Neural progenitor cell (in vitro differentiated cells): ENCODE data around the gene NRK. TPM values are rescaled to one million over a fixed set of nuclear protein-coding genes. Genes with fewer than 3 reads are reported as not detected.

Source experiments
- DNase-seq: peaks from one replicate; pipeline ENCODE4 v3.0.0-alpha.2; 2016; ENCODE audit warnings: low spot score
- H2AFZ ChIP-seq: fragments of 200-600 bp; sonication (generic); replicated peaks from 2 replicates; pipeline ENCODE4 v1.6.1; 2016; ENCODE audit warnings: antibody characterized with exemption
- H3F3A ChIP-seq: fragments of 200-600 bp; sonication (generic); 2 replicates; pipeline ENCODE4 v1.6.1; 2016; ENCODE audit warnings: antibody characterized with exemption, low read depth
- H3K27ac ChIP-seq: fragments of 200-600 bp; sonication (generic); 2 replicates; pipeline ENCODE4 v1.5.1; 2016; ENCODE audit warnings: mild to moderate bottlenecking
- H3K27me3 ChIP-seq: fragments of 200-600 bp; sonication (generic); 2 replicates; pipeline ENCODE4 v1.6.1; 2016; ENCODE audit warnings: mild to moderate bottlenecking, moderate library complexity
- H3K36me3 ChIP-seq: fragments of 200-600 bp; sonication (generic); 2 replicates; pipeline ENCODE4 v1.5.1; 2016
- H3K4me1 ChIP-seq: fragments of 200-600 bp; sonication (generic); 2 replicates; pipeline ENCODE4 v1.6.1; 2016; ENCODE audit warnings: mixed run types
- H3K4me2 ChIP-seq: fragments of 200-600 bp; sonication (generic); 2 replicates; pipeline ENCODE4 v1.6.1; 2016
- H3K4me3 ChIP-seq: fragments of 200-600 bp; sonication (generic); 2 replicates; pipeline ENCODE4 v1.5.1; 2016
- H3K79me2 ChIP-seq: fragments of 200-600 bp; sonication (generic); 2 replicates; pipeline ENCODE4 v1.6.1; 2016; ENCODE audit warnings: low read depth
- H3K9ac ChIP-seq: fragments of 200-600 bp; sonication (generic); 2 replicates; pipeline ENCODE4 v1.6.1; 2016
- H3K9me3 ChIP-seq: fragments of 200-600 bp; sonication (generic); 2 replicates; pipeline ENCODE4 v1.5.1; 2016; ENCODE audit warnings: low read depth
- H4K20me1 ChIP-seq: fragments of 200-600 bp; sonication (generic); 2 replicates; pipeline ENCODE4 v1.6.1; 2016; ENCODE audit warnings: low read depth
- H3K27ac Mint-ChIP-seq: 3 replicates; pipeline ENCODE4 v1.8.0; 2021; ENCODE audit warnings: mixed read lengths
- H3K27me3 Mint-ChIP-seq: 2 replicates; pipeline ENCODE4 v1.8.0; 2022; ENCODE audit warnings: low read depth, mild to moderate bottlenecking, inconsistent platforms, moderate library complexity, mixed read lengths; ENCODE audit not compliant: insufficient read depth
- H3K36me3 Mint-ChIP-seq: 3 replicates; pipeline ENCODE4 v1.8.0; 2021; ENCODE audit warnings: mixed read lengths
- H3K4me1 Mint-ChIP-seq: 3 replicates; pipeline ENCODE4 v1.8.0; 2021; ENCODE audit warnings: mixed read lengths
- H3K4me3 Mint-ChIP-seq: 3 replicates; pipeline ENCODE4 v1.8.0; 2021; ENCODE audit warnings: mild to moderate bottlenecking, moderate library complexity, mixed read lengths
- H3K9me3 Mint-ChIP-seq: 3 replicates; pipeline ENCODE4 v1.8.0; 2020; ENCODE audit warnings: mixed read lengths
- EZH2 ChIP-seq: fragments of 200-600 bp; sonication (generic); IDR thresholded peaks from 2 replicates; pipeline ENCODE4 v1.6.1; 2017; ENCODE audit warnings: antibody characterized with exemption, mild to moderate bottlenecking, moderate library complexity
- EZH2phosphoT487 ChIP-seq: fragments of 200-600 bp; sonication (generic); IDR thresholded peaks from 2 replicates; pipeline ENCODE4 v1.6.1; 2017; ENCODE audit warnings: antibody characterized with exemption
- total RNA-seq: library from RNA; depleted of rRNA; stranded (reverse); fragments of >200 nt; gene quantifications from 2 replicates; pipeline ENCODE4 v1.2.3, GENCODE V29; 2015; ENCODE audit warnings: low replicate concordance
- TF ChIP-seq, protein P1 (sequence below): fragments of 200-600 bp; sonication (generic); IDR thresholded peaks from 2 replicates; pipeline ENCODE4 v1.5.1; 2017; ENCODE audit warnings: antibody characterized with exemption, mild to moderate bottlenecking

The NRK gene, protein sequence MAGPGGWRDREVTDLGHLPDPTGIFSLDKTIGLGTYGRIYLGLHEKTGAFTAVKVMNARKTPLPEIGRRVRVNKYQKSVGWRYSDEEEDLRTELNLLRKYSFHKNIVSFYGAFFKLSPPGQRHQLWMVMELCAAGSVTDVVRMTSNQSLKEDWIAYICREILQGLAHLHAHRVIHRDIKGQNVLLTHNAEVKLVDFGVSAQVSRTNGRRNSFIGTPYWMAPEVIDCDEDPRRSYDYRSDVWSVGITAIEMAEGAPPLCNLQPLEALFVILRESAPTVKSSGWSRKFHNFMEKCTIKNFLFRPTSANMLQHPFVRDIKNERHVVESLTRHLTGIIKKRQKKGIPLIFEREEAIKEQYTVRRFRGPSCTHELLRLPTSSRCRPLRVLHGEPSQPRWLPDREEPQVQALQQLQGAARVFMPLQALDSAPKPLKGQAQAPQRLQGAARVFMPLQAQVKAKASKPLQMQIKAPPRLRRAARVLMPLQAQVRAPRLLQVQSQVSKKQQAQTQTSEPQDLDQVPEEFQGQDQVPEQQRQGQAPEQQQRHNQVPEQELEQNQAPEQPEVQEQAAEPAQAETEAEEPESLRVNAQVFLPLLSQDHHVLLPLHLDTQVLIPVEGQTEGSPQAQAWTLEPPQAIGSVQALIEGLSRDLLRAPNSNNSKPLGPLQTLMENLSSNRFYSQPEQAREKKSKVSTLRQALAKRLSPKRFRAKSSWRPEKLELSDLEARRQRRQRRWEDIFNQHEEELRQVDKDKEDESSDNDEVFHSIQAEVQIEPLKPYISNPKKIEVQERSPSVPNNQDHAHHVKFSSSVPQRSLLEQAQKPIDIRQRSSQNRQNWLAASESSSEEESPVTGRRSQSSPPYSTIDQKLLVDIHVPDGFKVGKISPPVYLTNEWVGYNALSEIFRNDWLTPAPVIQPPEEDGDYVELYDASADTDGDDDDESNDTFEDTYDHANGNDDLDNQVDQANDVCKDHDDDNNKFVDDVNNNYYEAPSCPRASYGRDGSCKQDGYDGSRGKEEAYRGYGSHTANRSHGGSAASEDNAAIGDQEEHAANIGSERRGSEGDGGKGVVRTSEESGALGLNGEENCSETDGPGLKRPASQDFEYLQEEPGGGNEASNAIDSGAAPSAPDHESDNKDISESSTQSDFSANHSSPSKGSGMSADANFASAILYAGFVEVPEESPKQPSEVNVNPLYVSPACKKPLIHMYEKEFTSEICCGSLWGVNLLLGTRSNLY (N-terminal part only)
- total RNA-seq = not detected in 2 replicates

DNA sequence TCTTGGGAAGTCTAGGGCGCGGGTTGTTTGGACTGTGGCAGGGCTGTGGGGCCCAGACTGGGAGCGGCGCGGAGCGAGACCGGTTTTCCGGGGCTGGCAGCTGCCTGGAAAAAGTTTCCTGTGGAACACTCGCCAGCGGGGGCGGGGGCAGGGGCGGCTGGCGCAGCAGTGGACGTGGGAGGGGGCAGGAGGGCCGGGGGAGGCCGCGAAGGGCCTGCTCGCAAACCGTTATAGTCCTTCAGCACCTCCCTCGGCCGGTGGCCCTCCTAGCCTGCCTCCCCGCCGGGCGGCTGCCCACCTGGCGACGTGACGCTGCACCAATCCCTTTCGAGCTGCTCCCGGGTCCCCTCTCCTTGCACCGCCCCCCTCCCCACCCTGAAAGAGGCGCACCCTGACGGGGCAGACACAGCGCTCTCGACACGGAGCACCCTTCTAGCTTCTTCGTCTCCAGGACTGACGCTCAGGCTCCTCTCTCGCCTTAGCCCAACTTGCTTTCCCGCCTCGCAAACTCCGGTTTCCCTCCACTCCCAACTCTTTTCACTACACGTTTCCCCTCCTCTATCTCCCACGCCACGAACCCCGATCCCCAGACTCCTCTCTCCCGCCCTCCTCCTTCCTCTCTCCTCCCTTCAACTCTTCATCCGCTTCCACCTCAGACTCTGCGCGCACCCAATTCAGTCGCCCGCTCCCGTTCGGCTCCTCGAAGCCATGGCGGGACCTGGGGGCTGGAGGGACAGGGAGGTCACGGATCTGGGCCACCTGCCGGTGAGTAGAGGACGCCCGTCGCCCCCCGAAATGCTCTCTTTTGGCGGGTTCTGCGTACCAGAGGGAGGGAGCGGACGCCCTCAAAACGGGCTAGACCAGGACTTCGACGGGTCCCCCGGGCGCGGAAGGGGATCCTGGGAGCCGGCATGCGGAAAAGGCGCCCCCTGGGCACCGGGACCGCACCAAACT lies at the start of gene NRK:
Gene NRK, plus strand, starts transcription at position 402 of the 954 bp plus-strand sequence. Its CDS starts 307 bp downstream, at position 709.
- Histone ChIP-seq H3K79me2 (no peaks in the 10 kb centered on the region), H3K4me1 (no peaks in the 10 kb centered on the region), H3K9me3 (peaks cover 2% of the 10 kb centered on the region), H3K4me2 (peak within 1 kb of the TSS; percentile 65), H3F3A (no peaks in the 10 kb centered on the region), H3K9ac (no peak within 1 kb of the TSS), H3K27me3 (peaks cover 62% of the 10 kb centered on the region), H4K20me1 (no peaks in the 10 kb centered on the region), H3K27ac (no peak within 1 kb of the TSS), H3K4me3 (peak within 1 kb of the TSS; percentile 39), H3K36me3 (no peaks in the 10 kb centered on the region), H2AFZ (peak within 1 kb of the TSS; percentile 72)
- no peaks in the 10 kb centered on the region for H3K9me3 Mint-ChIP-seq
- H3K36me3 Mint-ChIP-seq = no peaks in the 10 kb centered on the region
- H3K4me1 Mint-ChIP-seq = peaks cover 16% of the 10 kb centered on the region
- H3K4me3 Mint-ChIP-seq = peak within 1 kb of the TSS; percentile 87
- no peak within 1 kb of the TSS for H3K27ac Mint-ChIP-seq
- peaks cover 42% of the 10 kb centered on the region for H3K27me3 Mint-ChIP-seq
- TF ChIP-seq EZH2phosphoT487 (peak; percentile 30), EZH2 (peak; percentile 87)
- TF ChIP-seq, protein P1, sequence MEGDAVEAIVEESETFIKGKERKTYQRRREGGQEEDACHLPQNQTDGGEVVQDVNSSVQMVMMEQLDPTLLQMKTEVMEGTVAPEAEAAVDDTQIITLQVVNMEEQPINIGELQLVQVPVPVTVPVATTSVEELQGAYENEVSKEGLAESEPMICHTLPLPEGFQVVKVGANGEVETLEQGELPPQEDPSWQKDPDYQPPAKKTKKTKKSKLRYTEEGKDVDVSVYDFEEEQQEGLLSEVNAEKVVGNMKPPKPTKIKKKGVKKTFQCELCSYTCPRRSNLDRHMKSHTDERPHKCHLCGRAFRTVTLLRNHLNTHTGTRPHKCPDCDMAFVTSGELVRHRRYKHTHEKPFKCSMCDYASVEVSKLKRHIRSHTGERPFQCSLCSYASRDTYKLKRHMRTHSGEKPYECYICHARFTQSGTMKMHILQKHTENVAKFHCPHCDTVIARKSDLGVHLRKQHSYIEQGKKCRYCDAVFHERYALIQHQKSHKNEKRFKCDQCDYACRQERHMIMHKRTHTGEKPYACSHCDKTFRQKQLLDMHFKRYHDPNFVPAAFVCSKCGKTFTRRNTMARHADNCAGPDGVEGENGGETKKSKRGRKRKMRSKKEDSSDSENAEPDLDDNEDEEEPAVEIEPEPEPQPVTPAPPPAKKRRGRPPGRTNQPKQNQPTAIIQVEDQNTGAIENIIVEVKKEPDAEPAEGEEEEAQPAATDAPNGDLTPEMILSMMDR = peak; percentile 39
- peak; percentile 33 for DNase-seq

DNA sequence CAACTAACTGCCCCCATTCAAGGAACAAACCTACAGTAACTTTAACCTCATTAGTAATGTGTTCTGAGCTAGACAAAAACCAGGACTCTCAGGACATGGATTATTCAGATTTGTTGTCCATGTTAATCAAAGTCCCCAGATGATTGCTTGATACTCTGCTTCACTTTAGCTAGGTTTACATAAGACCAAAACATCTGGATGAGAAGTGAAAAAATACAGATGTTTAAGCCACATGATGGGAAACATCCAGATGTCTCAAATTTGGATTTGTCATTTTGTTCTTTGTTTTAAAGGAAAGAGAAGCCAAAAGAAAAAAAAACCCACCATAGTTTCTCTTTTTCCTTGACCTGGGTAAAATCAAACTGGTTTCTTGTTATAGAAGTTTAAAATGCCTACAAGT lies 48.5 kb upstream of the NRK start:
- Histone ChIP-seq H3K27me3 (no peaks in the 10 kb centered on the region), H3K4me1 (no peaks in the 10 kb centered on the region), H2AFZ (no peak overlapping the region), H3K9me3 (no peaks in the 10 kb centered on the region), H3K4me2 (no peak overlapping the region), H3K9ac (no peak overlapping the region), H4K20me1 (no peaks in the 10 kb centered on the region), H3K79me2 (no peaks in the 10 kb centered on the region), H3F3A (no peaks in the 10 kb centered on the region), H3K4me3 (no peak overlapping the region), H3K27ac (no peak overlapping the region), H3K36me3 (no peaks in the 10 kb centered on the region)
- DNase-seq = no peak
- Mint-ChIP-seq H3K27me3 (peaks cover 2% of the 10 kb centered on the region), H3K27ac (no peak overlapping the region), H3K9me3 (no peaks in the 10 kb centered on the region), H3K36me3 (no peaks in the 10 kb centered on the region), H3K4me1 (no peaks in the 10 kb centered on the region), H3K4me3 (no peak overlapping the region)
- TF ChIP-seq, protein P1 = no peak
- TF ChIP-seq EZH2phosphoT487 = no peak
- TF ChIP-seq EZH2 = no peak

DNA sequence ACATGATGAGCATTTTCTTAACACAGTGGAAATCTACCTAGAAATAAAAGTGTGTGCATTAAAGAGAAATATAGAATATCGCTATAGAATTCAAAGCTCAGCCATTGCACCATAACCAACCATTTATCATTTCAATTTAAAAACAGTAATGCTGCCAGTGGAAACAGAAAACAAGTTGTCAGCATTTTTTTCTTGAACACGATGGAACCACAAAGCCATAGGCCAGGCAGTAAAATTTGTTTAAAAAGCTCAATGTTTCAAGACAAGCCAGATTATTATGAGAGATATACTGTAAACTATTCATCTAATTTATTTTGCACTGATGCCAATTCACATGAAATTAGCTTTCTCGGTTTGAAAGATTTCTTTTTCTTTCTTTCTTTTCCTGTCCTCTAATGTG lies 46.7 kb upstream of the NRK start:
- no peaks in the 10 kb centered on the region for H3K9me3 ChIP-seq
- H2AFZ ChIP-seq = no peak overlapping the region
- Mint-ChIP-seq H3K4me1 (no peaks in the 10 kb centered on the region), H3K36me3 (no peaks in the 10 kb centered on the region), H3K27me3 (peaks cover 2% of the 10 kb centered on the region), H3K9me3 (no peaks in the 10 kb centered on the region), H3K27ac (no peak overlapping the region), H3K4me3 (no peak overlapping the region)
- H3K4me2 ChIP-seq = no peak overlapping the region
- H3K79me2 ChIP-seq = no peaks in the 10 kb centered on the region
- H3F3A ChIP-seq = no peaks in the 10 kb centered on the region
- no peaks in the 10 kb centered on the region for H3K27me3 ChIP-seq
- no peaks in the 10 kb centered on the region for H4K20me1 ChIP-seq
- no peak overlapping the region for H3K27ac ChIP-seq
- no peaks in the 10 kb centered on the region for H3K4me1 ChIP-seq
- no peak overlapping the region for H3K9ac ChIP-seq
- H3K36me3 ChIP-seq = no peaks in the 10 kb centered on the region
- no peak overlapping the region for H3K4me3 ChIP-seq
- DNase-seq = no peak
- TF ChIP-seq EZH2phosphoT487 (no peak), EZH2 (no peak)
- TF ChIP-seq, protein P1 = no peak
